Suprapubic skin (tissue), 3 donors: ENCODE results near the gene PPP1CC.

Source experiments
- CTCF ChIP-seq, 2 donors: fragments of 200-600 bp in 1 of 2; fragments of 450-650 bp in 1 of 2; sonication (generic) in 1 of 2; IDR thresholded peaks; one replicate each; pipeline ENCODE4 v1.5.1; 2016 to 2019; ENCODE audit warnings: antibody characterized with exemption in 2 of 2, mild to moderate bottlenecking in 1 of 2, moderate library complexity in 1 of 2
- POLR2AphosphoS5 ChIP-seq, 3 donors: sonication (generic); formaldehyde crosslinking; IDR thresholded peaks; one replicate each; pipeline ENCODE4 v1.6.1; 2017; ENCODE audit warnings: antibody characterized with exemption in 3 of 3

GRCh38 chr12:110785240-110785639 lies 42.5 kb upstream of the PPP1CC start:
- TF ChIP-seq CTCF (IDR thresholded peaks at IDR 0.05) (no peak), POLR2AphosphoS5 (IDR thresholded peaks at IDR 0.05) (no peak)
